GM12878 (cell line): ENCODE results near the gene SLC11A2. TPM values are rescaled to one million over a fixed set of nuclear protein-coding genes. Genes with fewer than 3 reads are reported as not detected.

Experiments
- ATAC-seq: fragments of 200-7000 bp; cut with Tn5 transposase; 3 replicates; pipeline ENCODE4 v1.9.1; 2020; ENCODE audit warnings: mild to moderate bottlenecking, moderate library complexity
- BruUV-seq: library from RNA; stranded (reverse); fragments of 400-500 nt; replicated peaks from 2 replicates; lab custom pipeline; 2021; lab: Mats Ljungman, UMichigan
- CTCF ChIA-PET: fragments of 300-600 bp; sonication (Branson Sonifier 250); formaldehyde crosslinking; extraction: SDS; loops from one replicate; lab custom pipeline; 2021; ENCODE audit warnings: inconsistent platforms; lab: Yijun Ruan, JAX
- POLR2A ChIA-PET: fragments of 350-600 bp; formaldehyde crosslinking; extraction: SDS; loops from one replicate; lab custom pipeline; 2021; ENCODE audit warnings: inconsistent platforms; lab: Charles Lee
- RAD21 ChIA-PET: fragments of 300-600 bp; sonication (Branson Sonifier 250); formaldehyde crosslinking; loops from one replicate; lab custom pipeline; 2023; ENCODE audit warnings: antibody characterized with exemption; ENCODE audit not compliant: unreplicated experiment; lab: Charles Lee
- SMC1A ChIA-PET: fragments of 300-600 bp; sonication (Branson Sonifier 250); formaldehyde crosslinking; loops from one replicate; lab custom pipeline; 2023; ENCODE audit not compliant: unreplicated experiment, uncharacterized antibody; lab: Charles Lee
- DNase-seq: peaks from one replicate; pipeline ENCODE4 v3.0.0-alpha.2; 2011; ENCODE audit warnings: low read depth, low spot score
- FAIRE-seq: peaks from 3 replicates; lab custom pipeline; 2011; peaks lifted over from hg19 to GRCh38; lab: Jason Lieb, UNC
- H2AFZ ChIP-seq: 2 replicates; pipeline ENCODE4 v1.6.0; 2011; ENCODE audit warnings: low read depth, low read length, control low read depth; ENCODE audit not compliant: control insufficient read depth
- H3K27ac ChIP-seq: 2 replicates; pipeline ENCODE4 v1.5.1; 2011; ENCODE audit warnings: control low read depth; ENCODE audit not compliant: control insufficient read depth, insufficient read depth
- H3K27me3 ChIP-seq, 2 experiments: replicated peaks in 1 of 2; 2 replicates each; pipeline versions ENCODE4 v1.6.0 to v1.6.1; 2011; ENCODE audit warnings: low read length in 1 of 2; ENCODE audit not compliant: control insufficient read depth in 2 of 2, insufficient read depth in 2 of 2
- H3K36me3 ChIP-seq, 2 experiments: 2 replicates each; pipeline ENCODE4 v1.5.1; 2011; ENCODE audit warnings: low read length in 1 of 2; ENCODE audit not compliant: control insufficient read depth in 2 of 2, insufficient read depth in 2 of 2
- H3K4me1 ChIP-seq: 2 replicates; pipeline ENCODE4 v1.6.1; 2011; ENCODE audit warnings: mild to moderate bottlenecking, low read length, moderate library complexity, mixed read lengths; ENCODE audit not compliant: control insufficient read depth, insufficient read depth
- H3K4me2 ChIP-seq: 2 replicates; pipeline ENCODE4 v1.6.0; 2011; ENCODE audit warnings: control low read depth; ENCODE audit not compliant: control insufficient read depth, insufficient read depth
- H3K4me3 ChIP-seq: fragments of 200-600 bp; sonication (generic); 2 replicates; pipeline ENCODE4 v1.5.1; 2016
- H3K79me2 ChIP-seq: 2 replicates; pipeline ENCODE4 v1.6.0; 2011; ENCODE audit warnings: low read length; ENCODE audit not compliant: control insufficient read depth, insufficient read depth
- H3K9ac ChIP-seq: 2 replicates; pipeline ENCODE4 v1.8.0; 2011; ENCODE audit warnings: low read length, control low read depth, mixed read lengths; ENCODE audit not compliant: control insufficient read depth, insufficient read depth
- H3K9me3 ChIP-seq: replicated peaks from 3 replicates; pipeline ENCODE4 v1.5.1; 2011; ENCODE audit warnings: mild to moderate bottlenecking, low read length; ENCODE audit not compliant: control insufficient read depth, insufficient read depth
- H4K20me1 ChIP-seq: 2 replicates; pipeline ENCODE4 v1.6.0; 2011; ENCODE audit not compliant: control insufficient read depth, insufficient read depth
- ATF7 ChIP-seq: fragments of 450-650 bp; IDR thresholded peaks from 2 replicates; pipeline ENCODE4 v1.6.1; 2016; ENCODE audit warnings: low read depth, mild to moderate bottlenecking
- BCLAF1 ChIP-seq: fragments of 450-650 bp; IDR thresholded peaks from 2 replicates; pipeline ENCODE4 v1.6.1; 2017; ENCODE audit warnings: antibody characterized with exemption, mild to moderate bottlenecking, moderate library complexity
- CBX5 ChIP-seq: sonication (generic); IDR thresholded peaks from 2 replicates; pipeline ENCODE4 v1.6.1; 2016; ENCODE audit warnings: low read depth, moderate library complexity, mild to moderate bottlenecking, inconsistent platforms
- CEBPB ChIP-seq, 2 experiments: fragments of 150-350 bp in 1 of 2; IDR thresholded peaks; 2 replicates each; pipeline ENCODE4 v1.6.1; 2012 to 2014; ENCODE audit warnings: low read depth in 2 of 2, low read length in 2 of 2, borderline replicate concordance in 1 of 2, inconsistent platforms in 1 of 2
- DPF2 ChIP-seq: fragments of 450-650 bp; IDR thresholded peaks from 2 replicates; pipeline ENCODE4 v1.6.1; 2017; ENCODE audit warnings: mild to moderate bottlenecking
- ESRRA ChIP-seq: IDR thresholded peaks from 2 replicates; pipeline ENCODE4 v1.6.1; 2012; ENCODE audit warnings: mild to moderate bottlenecking, low read length, improper control_type of control experiment
- JUND ChIP-seq: IDR thresholded peaks from 2 replicates; pipeline ENCODE4 v1.6.1; 2012; ENCODE audit warnings: low read depth, mild to moderate bottlenecking, low read length, improper control_type of control experiment, moderate library complexity
- LARP7 ChIP-seq: fragments of 450-650 bp; IDR thresholded peaks from 2 replicates; pipeline ENCODE4 v1.6.1; 2017; ENCODE audit warnings: mild to moderate bottlenecking
- PAX5 ChIP-seq: IDR thresholded peaks from 2 replicates; pipeline ENCODE4 v1.6.1; 2011; ENCODE audit warnings: low read depth, low read length, borderline replicate concordance
- RAD21 ChIP-seq: IDR thresholded peaks from 2 replicates; pipeline ENCODE4 v1.6.1; 2011; ENCODE audit warnings: mild to moderate bottlenecking, low read depth, low read length, moderate library complexity; ENCODE audit not compliant: insufficient read depth
- SP1 ChIP-seq: IDR thresholded peaks from one replicate; pipeline ENCODE4 v1.6.1; 2011; ENCODE audit warnings: low read depth, low read length
- SREBF1 ChIP-seq: IDR thresholded peaks from 2 replicates; pipeline ENCODE4 v1.6.1; 2012; ENCODE audit warnings: mild to moderate bottlenecking, low read length
- TCF7 ChIP-seq: IDR thresholded peaks from 2 replicates; pipeline ENCODE4 v1.6.1; 2014; ENCODE audit warnings: antibody characterized with exemption, borderline replicate concordance
- ZNF274 ChIP-seq: IDR thresholded peaks from one replicate; pipeline ENCODE4 v1.8.0; 2011; ENCODE audit not compliant: insufficient read length, insufficient read depth
- ZNF622 ChIP-seq: fragments of 450-650 bp; IDR thresholded peaks from 2 replicates; pipeline ENCODE4 v1.6.1; 2017; ENCODE audit warnings: mild to moderate bottlenecking, inconsistent platforms
- WGBS: methylation state at CpG from one replicate; pipeline ENCODE4 v1.1.6; 2016; ENCODE audit warnings: low lambda C conversion rate; ENCODE audit not compliant: insufficient replicate concordance, insufficient coverage; ENCODE audit errors: missing lambda C conversion rate; 5-methylcytosine and 5-hydroxymethylcytosine counted together
- in situ Hi-C: fragments of 300-500 bp; cut with MboI; formaldehyde crosslinking; loops from 9 replicates; pipeline ENCODE4 v1.14.3; 2018; ENCODE audit warnings: mixed read lengths
- intact Hi-C: fragments of 100-400 bp; cut with micrococcal nuclease; formaldehyde crosslinking; loops from one replicate; pipeline ENCODE4 v1.14.2; 2022; ENCODE audit not compliant: unreplicated experiment
- polyA plus RNA-seq, 11 experiments: library from polyadenylated mRNA; depleted of rRNA in 4 of 11; unstranded in 6 of 11; stranded (reverse) in 5 of 11; fragments of >200 nt; fragmentation: Nextera tagmentation in 4 of 11; fragmentation: Illumina TruSeq in 1 of 11; extraction: Ambion mirVana in 4 of 11; extraction: Trizol in 1 of 11; gene quantifications; 1 replicate in 1 of 11; 2 replicates in 10 of 11; pipeline versions ENCODE4 v1.2.1 to v1.2.3, GENCODE V29; 2011 to 2016; ENCODE audit warnings: inconsistent platforms in 2 of 11, missing spikeins in 2 of 11, low read depth in 1 of 11
- total RNA-seq, 4 experiments: library from RNA; depleted of rRNA in 3 of 4; stranded (reverse); fragments of >200 nt in 3 of 4; fragmentation: Illumina TruSeq in 1 of 4; extraction: Trizol in 1 of 4; gene quantifications; 2 replicates each; pipeline versions ENCODE4 v1.2.1 to v1.2.3, GENCODE V29; 2013 to 2021
- TF ChIP-seq, protein P1 (sequence below): fragments of 450-650 bp; IDR thresholded peaks from 2 replicates; pipeline ENCODE4 v1.6.1; 2018; ENCODE audit warnings: borderline replicate concordance, mild to moderate bottlenecking; ENCODE audit not compliant: partially characterized antibody

The SLC11A2 gene
- total and polyA plus RNA-seq, 10 of the 15 experiments (the other 5 are each of a cell fraction or from before 2014, with no cell fraction given): 6.2 to 29.4 (median 15.6) TPM

DNA sequence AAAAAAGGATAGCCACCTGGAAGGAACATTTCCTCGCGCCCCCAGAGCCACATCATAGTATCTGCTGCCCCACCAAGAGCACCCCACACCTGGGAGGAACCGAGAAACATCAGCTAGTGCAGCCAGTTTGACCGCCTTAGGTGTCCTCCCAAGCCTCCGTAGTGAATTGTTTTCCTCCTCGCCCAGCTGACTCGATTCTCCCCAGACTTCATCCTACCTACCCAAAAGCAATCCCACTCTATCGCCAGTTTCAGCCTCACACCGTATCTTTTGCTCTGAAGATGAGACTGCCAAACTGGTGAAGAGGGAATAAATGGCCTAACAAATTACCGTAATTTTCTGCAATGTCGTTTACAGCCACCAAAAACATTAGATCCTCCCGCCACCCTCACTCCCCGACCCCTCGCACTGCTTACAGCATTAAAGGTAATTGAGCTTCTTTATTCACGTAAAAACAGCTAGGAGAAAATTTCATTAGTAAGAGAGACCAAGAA lies 1.2 kb upstream of the SLC11A2 start:
- intact Hi-C loops (loop anchor here (5.0 kb wide), 3 partner anchors 100 to 260 kb away; a partner anchor contains a TSS), in situ Hi-C loops (no loop called here)
- no peak for TF ChIP-seq ZNF274
- TF ChIP-seq RAD21: no peak
- TF ChIP-seq ATF7: no peak
- TF ChIP-seq LARP7: no peak
- no peak for TF ChIP-seq ZNF622
- no peak for TF ChIP-seq DPF2
- TF ChIP-seq, protein P1, sequence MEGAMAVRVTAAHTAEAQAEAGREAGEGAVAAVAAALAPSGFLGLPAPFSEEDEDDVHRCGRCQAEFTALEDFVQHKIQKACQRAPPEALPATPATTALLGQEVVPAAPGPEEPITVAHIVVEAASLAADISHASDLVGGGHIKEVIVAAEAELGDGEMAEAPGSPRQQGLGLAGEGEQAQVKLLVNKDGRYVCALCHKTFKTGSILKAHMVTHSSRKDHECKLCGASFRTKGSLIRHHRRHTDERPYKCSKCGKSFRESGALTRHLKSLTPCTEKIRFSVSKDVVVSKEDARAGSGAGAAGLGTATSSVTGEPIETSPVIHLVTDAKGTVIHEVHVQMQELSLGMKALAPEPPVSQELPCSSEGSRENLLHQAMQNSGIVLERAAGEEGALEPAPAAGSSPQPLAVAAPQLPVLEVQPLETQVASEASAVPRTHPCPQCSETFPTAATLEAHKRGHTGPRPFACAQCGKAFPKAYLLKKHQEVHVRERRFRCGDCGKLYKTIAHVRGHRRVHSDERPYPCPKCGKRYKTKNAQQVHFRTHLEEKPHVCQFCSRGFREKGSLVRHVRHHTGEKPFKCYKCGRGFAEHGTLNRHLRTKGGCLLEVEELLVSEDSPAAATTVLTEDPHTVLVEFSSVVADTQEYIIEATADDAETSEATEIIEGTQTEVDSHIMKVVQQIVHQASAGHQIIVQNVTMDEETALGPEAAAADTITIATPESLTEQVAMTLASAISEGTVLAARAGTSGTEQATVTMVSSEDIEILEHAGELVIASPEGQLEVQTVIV: no peak
- TF ChIP-seq CEBPB (IDR thresholded peaks at IDR 0.05; ENCODE audit: borderline replicate concordance in 1 of 2, low read depth in 2 of 2, low read length in 2 of 2): no peak
- TF ChIP-seq CBX5: no peak
- TF ChIP-seq PAX5: no peak
- no peak for TF ChIP-seq SREBF1
- TF ChIP-seq SP1: no peak
- TF ChIP-seq JUND: no peak
- TF ChIP-seq TCF7: no peak
- TF ChIP-seq BCLAF1: no peak
- TF ChIP-seq ESRRA: no peak
- ChIA-PET POLR2A (interaction anchor here (0.6 kb wide), 1 partner anchor 34 kb away, joined by 5 read pairs; no protein-coding TSS in a partner anchor), SMC1A (interaction anchor here (0.6 to 3.4 kb wide), 13 partner anchors 18 to 506 kb away, joined by 3 to 31 read pairs (median 4); partner anchors contain the start of gene ATF1), RAD21 (interaction anchor here (0.6 to 6.1 kb wide), 10 partner anchors 42 to 1558 kb away, joined by 3 to 43 read pairs (median 3); no protein-coding TSS in a partner anchor), CTCF (interaction anchor here (0.6 to 5.1 kb wide), 23 partner anchors 9 to 322 kb away, joined by 3 to 61 read pairs (median 5); partner anchors contain the start of gene LETMD1)
- no peak for DNase-seq
- peaks cover 11% of the 10 kb centered on the region; the same call in 1 of the 2 replicates for H3K4me1 ChIP-seq
- H3K4me2 ChIP-seq: no peak overlapping the region
- H3K4me3 ChIP-seq: no peak overlapping the region
- H2AFZ ChIP-seq: no peak overlapping the region
- peaks cover 35% of the 10 kb centered on the region for H3K79me2 ChIP-seq
- H3K9ac ChIP-seq: no peak overlapping the region
- no peaks in the 10 kb centered on the region for H4K20me1 ChIP-seq
- BruUV-seq: no TSS peak
- ATAC-seq: no peak
- H3K27ac ChIP-seq: no peak overlapping the region
- no peaks in the 10 kb centered on the region for H3K36me3 ChIP-seq
- no peaks in the 10 kb centered on the region for H3K9me3 ChIP-seq
- no peak for FAIRE-seq
- 91% methylated on average over 15 of the region's 15 CpGs for WGBS
- no peaks in the 10 kb centered on the region; a peak in 1 of 4 replicates for H3K27me3 ChIP-seq
